A549 (cell line): Measurements from ENCODE around the gene MORN1. TPM values are rescaled to one million over a fixed set of nuclear protein-coding genes. Genes with fewer than 3 reads are reported as not detected.

Experiments used
- ATAC-seq, 2 experiments: fragments of 200-7000 bp in 1 of 2; fragments of >200 bp in 1 of 2; cut with Nextera tagmentation in 1 of 2; cut with Tn5 transposase in 1 of 2; 3 replicates each; pipeline versions ENCODE4 v1.8.0 to v1.9.1; 2018 to 2020; ENCODE audit warnings: mild to moderate bottlenecking in 1 of 2, moderate library complexity in 1 of 2
- CTCF ChIA-PET: fragments of 300-600 bp; sonication (Branson Sonifier 250); formaldehyde crosslinking; extraction: SDS; loops from one replicate; lab custom pipeline; 2021; ENCODE audit warnings: antibody characterized with exemption, inconsistent platforms; lab: Yijun Ruan, JAX
- POLR2A ChIA-PET: fragments of 350-600 bp; formaldehyde crosslinking; extraction: SDS; loops from one replicate; lab custom pipeline; 2021; ENCODE audit warnings: antibody characterized with exemption, inconsistent platforms; lab: Yijun Ruan, JAX
- DNase-seq, 2 experiments: peaks; one replicate each; pipeline versions ENCODE4 v3.0.0 to v3.0.0-alpha.2; 2011 to 2016; ENCODE audit warnings: low read depth in 1 of 2, low spot score in 1 of 2
- FAIRE-seq: peaks from 2 replicates; lab custom pipeline; 2011; peaks lifted over from hg19 to GRCh38; lab: Jason Lieb, UNC
- H3K27ac ChIP-seq, 2 experiments: fragments of >200 bp; sonication (Bioruptor Twin); formaldehyde crosslinking; 3 replicates each; pipeline ENCODE4 v1.5.1; 2016 to 2017
- H3K4me1 ChIP-seq: fragments of >200 bp; sonication (Bioruptor Twin); formaldehyde crosslinking; 3 replicates; pipeline ENCODE4 v1.6.1; 2016
- H3K4me2 ChIP-seq: fragments of >200 bp; sonication (Bioruptor Twin); formaldehyde crosslinking; 3 replicates; pipeline ENCODE4 v1.6.1; 2016
- H3K4me3 ChIP-seq: fragments of >200 bp; sonication (Bioruptor Twin); formaldehyde crosslinking; 3 replicates; pipeline ENCODE4 v1.5.1; 2016
- H3K9me3 ChIP-seq: fragments of >200 bp; sonication (Bioruptor Twin); formaldehyde crosslinking; 3 replicates; pipeline ENCODE4 v1.6.1; 2016
- ATOH8 ChIP-seq: fragments of 250-450 bp; sonication (Bioruptor Pico); IDR thresholded peaks from 2 replicates; pipeline ENCODE4 v1.5.0; 2020; ENCODE audit warnings: low read depth, mild to moderate bottlenecking, moderate library complexity
- CBX2 ChIP-seq: fragments of 200-600 bp; sonication (generic); IDR thresholded peaks from 2 replicates; pipeline ENCODE4 v1.6.1; 2016; ENCODE audit warnings: low read depth, mild to moderate bottlenecking, borderline replicate concordance
- CBX8 ChIP-seq: fragments of 200-600 bp; sonication (generic); IDR thresholded peaks from 2 replicates; pipeline ENCODE4 v1.6.1; 2016
- CEBPB ChIP-seq, 2 experiments: fragments of >200 bp in 1 of 2; sonication (Bioruptor Twin) in 1 of 2; formaldehyde crosslinking in 1 of 2; IDR thresholded peaks; 2 replicates each; pipeline ENCODE4 v1.6.1; 2012 to 2016
- E2F6 ChIP-seq: IDR thresholded peaks from 2 replicates; pipeline ENCODE4 v1.6.1; 2012; ENCODE audit warnings: low read depth, borderline replicate concordance
- ELK1 ChIP-seq: fragments of 150-350 bp; IDR thresholded peaks from 2 replicates; pipeline ENCODE4 v1.6.1; 2014; ENCODE audit warnings: low read depth, mild to moderate bottlenecking, low read length
- HES2 ChIP-seq: fragments of >200 bp; sonication (Bioruptor Twin); formaldehyde crosslinking; IDR thresholded peaks from 2 replicates; pipeline ENCODE4 v1.6.1; 2016
- HEYL ChIP-seq: fragments of 250-450 bp; sonication (Bioruptor Pico); IDR thresholded peaks from 2 replicates; pipeline ENCODE4 v1.8.0; 2021; ENCODE audit warnings: mild to moderate bottlenecking, moderate library complexity
- HMGXB4 ChIP-seq: fragments of 250-450 bp; sonication (Bioruptor Pico); IDR thresholded peaks from 2 replicates; pipeline ENCODE4 v1.5.0; 2021; ENCODE audit warnings: mild to moderate bottlenecking, moderate library complexity, borderline replicate concordance
- KDM1A ChIP-seq: fragments of 200-600 bp; sonication (generic); IDR thresholded peaks from 2 replicates; pipeline ENCODE4 v1.6.1; 2016; ENCODE audit warnings: low read depth, mild to moderate bottlenecking
- MAFK ChIP-seq: fragments of 450-650 bp; IDR thresholded peaks from 2 replicates; pipeline ENCODE4 v1.6.1; 2014; ENCODE audit not compliant: partially characterized antibody
- MAZ ChIP-seq: fragments of 150-350 bp; IDR thresholded peaks from 2 replicates; pipeline ENCODE4 v1.6.1; 2014; ENCODE audit warnings: antibody characterized with exemption, low read depth, low read length, borderline replicate concordance
- NR3C1 ChIP-seq: fragments of >200 bp; sonication (Bioruptor Twin); formaldehyde crosslinking; IDR thresholded peaks from 3 replicates; pipeline ENCODE4 v1.6.1; 2017
- RARB ChIP-seq: fragments of 250-450 bp; sonication (Bioruptor Pico); IDR thresholded peaks from 2 replicates; pipeline ENCODE4 v1.8.0; 2021; ENCODE audit warnings: mild to moderate bottlenecking, moderate library complexity
- SMC3 ChIP-seq: fragments of >200 bp; sonication (Bioruptor Twin); formaldehyde crosslinking; IDR thresholded peaks from 3 replicates; pipeline ENCODE4 v1.6.1; 2018; ENCODE audit warnings: inconsistent platforms
- TFCP2L1 ChIP-seq: fragments of 250-450 bp; sonication (Bioruptor Pico); IDR thresholded peaks from 2 replicates; pipeline ENCODE4 v1.5.0; 2021; ENCODE audit warnings: mild to moderate bottlenecking
- TP53 ChIP-seq: fragments of 250-450 bp; sonication (Bioruptor Pico); IDR thresholded peaks from 2 replicates; pipeline ENCODE4 v1.5.0; 2021; ENCODE audit warnings: mild to moderate bottlenecking, moderate library complexity
- ZC3H11A ChIP-seq: fragments of 450-650 bp; IDR thresholded peaks from 2 replicates; pipeline ENCODE4 v1.6.1; 2014; ENCODE audit warnings: antibody characterized with exemption, mild to moderate bottlenecking
- ZNF302 ChIP-seq: fragments of 250-450 bp; sonication (Bioruptor Pico); IDR thresholded peaks from 2 replicates; pipeline ENCODE4 v1.9.0; 2021; ENCODE audit warnings: inconsistent platforms, mild to moderate bottlenecking, moderate library complexity
- WGBS: methylation state at CpG from one replicate; pipeline ENCODE4 v1.1.6; 2017; ENCODE audit errors: missing lambda C conversion rate; 5-methylcytosine and 5-hydroxymethylcytosine counted together
- polyA plus RNA-seq, 4 experiments: library from polyadenylated mRNA; depleted of rRNA in 3 of 4; stranded (reverse); fragments of >200 nt; fragmentation: RNase III in 1 of 4; extraction: RNeasy Plus Mini Kit Qiagen cat#74134 plus additional on column Dnase treatment in 1 of 4; gene quantifications; 2 replicates in 3 of 4; 3 replicates in 1 of 4; pipeline ENCODE4 v1.2.3, GENCODE V29; 2011 to 2017
- TF ChIP-seq, protein P1 (sequence below): fragments of 200-600 bp; sonication (generic); IDR thresholded peaks from 2 replicates; pipeline ENCODE4 v1.6.1; 2016; ENCODE audit warnings: antibody characterized with exemption, mild to moderate bottlenecking, moderate library complexity
- TF ChIP-seq, protein P2 (sequence below): IDR thresholded peaks from 2 replicates; pipeline ENCODE4 v1.6.1; 2012

Gene MORN1
- polyA plus RNA-seq, 2 of the 4 experiments (the other 2 are of a cell fraction), result 6.9 to 8.9 TPM

DNA sequence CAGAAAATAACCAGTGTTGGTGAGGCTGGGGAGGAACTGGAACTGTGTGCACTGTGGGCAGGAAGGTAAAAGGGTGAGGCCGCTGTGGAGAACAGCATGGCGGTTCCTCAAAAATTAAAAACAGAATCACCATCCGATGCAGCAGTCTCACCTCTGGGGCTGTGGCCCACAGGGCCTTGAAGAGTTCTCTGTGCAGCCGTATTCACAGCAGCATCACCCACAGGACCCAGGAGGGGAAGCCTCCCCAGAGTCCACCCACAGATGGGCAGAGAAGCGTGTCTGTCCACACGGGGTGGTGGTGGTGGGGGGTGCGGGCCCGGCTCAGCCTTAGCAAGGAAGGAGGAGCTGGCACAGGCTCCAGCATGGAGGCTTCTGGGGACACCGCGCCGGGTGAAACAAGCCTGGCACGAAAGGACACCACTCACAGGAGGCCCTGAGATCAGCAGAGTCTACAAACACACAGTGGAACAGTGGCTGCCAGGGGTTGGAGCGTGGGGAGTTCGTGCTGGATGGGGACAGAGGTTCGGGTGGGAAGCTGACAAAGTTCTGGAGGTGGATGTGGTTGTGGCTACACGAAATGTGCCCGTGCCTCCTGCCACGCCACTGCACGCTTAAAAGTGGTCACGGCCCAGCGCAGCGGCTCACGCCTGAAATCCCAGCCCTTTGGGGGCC is 11.5 kb downstream of the MORN1 start:
- DNase-seq (no peak), ATAC-seq (no peak), FAIRE-seq (no peak)
- ChIA-PET CTCF (interaction anchor here (1.0 to 16.3 kb wide), 2 partner anchors 143 to 180 kb away, joined by 3 to 267 read pairs; partner anchors contain the start of gene FAAP20), POLR2A (interaction anchor here (2.9 kb wide), 1 partner anchor 185 kb away, joined by 25 read pairs; the partner anchor contains the start of gene FAAP20)
- H3K4me3 ChIP-seq, result no peak overlapping the region
- TF ChIP-seq HMGXB4 (CRISPR knock-in tag) (no peak), CBX8 (no peak)
- H3K9me3 ChIP-seq, result no peaks in the 10 kb centered on the region
- no peaks in the 10 kb centered on the region for H3K4me1 ChIP-seq
- no peak overlapping the region for H3K27ac ChIP-seq
- WGBS, result 92% methylated on average over 18 of the region's 23 CpGs
- H3K4me2 ChIP-seq, result no peak overlapping the region

DNA sequence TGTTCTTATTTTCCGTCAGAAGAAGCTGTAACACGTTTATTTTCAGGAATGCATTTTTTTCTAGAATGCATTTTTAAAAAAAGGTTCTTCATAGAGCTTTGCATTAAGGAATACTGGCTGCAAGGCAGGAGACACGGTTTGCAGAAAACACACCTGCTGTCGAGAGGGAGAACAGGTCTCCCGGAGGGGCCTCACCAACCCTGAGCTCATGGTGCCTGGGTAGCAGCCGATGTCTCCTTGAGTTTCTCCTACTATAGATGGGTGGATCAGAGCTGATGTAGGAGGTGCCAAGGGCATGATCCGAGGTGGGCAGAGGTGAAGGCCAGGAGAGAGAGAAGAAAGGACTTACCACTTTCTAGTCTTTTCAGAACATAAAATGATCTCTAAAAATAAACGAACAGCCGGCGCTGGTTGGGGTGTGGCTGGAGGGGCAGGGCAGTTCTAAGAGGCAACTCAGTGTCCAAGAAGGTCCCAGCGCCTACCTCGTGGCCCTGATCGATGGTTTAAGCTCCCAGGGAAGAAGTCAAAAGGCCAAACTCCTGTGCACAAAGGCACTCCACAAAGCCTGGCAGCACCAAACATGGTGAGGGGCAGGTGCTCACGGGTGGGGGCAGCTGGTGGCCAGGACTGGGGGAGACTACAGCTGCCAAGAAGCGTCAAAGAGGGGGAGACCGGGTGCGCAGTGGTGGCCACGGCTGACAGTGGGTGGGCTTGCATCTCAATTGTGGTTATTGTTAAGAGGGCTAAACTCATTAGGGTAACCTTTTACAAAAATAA is 12.2 kb downstream of the MORN1 start:
- no peak for ATAC-seq
- no peaks in the 10 kb centered on the region for H3K4me1 ChIP-seq
- no peak for DNase-seq
- no peak overlapping the region for H3K27ac ChIP-seq
- ChIA-PET POLR2A (no interaction called here), CTCF (interaction anchor here (16.3 kb wide), 1 partner anchor 180 kb away, joined by 267 read pairs; the partner anchor contains the start of gene FAAP20)
- 77% methylated on average over 18 of the region's 18 CpGs for WGBS
- FAIRE-seq, result no peak
- no peak overlapping the region for H3K4me2 ChIP-seq
- H3K4me3 ChIP-seq, result no peak overlapping the region
- TF ChIP-seq ELK1 (no peak), HES2 (no peak), CEBPB (IDR thresholded peaks at IDR 0.05) (no peak), NR3C1 (no peak), CBX8 (no peak), HEYL (CRISPR knock-in tag) (no peak), RARB (CRISPR knock-in tag) (no peak)
- TF ChIP-seq, protein P1, sequence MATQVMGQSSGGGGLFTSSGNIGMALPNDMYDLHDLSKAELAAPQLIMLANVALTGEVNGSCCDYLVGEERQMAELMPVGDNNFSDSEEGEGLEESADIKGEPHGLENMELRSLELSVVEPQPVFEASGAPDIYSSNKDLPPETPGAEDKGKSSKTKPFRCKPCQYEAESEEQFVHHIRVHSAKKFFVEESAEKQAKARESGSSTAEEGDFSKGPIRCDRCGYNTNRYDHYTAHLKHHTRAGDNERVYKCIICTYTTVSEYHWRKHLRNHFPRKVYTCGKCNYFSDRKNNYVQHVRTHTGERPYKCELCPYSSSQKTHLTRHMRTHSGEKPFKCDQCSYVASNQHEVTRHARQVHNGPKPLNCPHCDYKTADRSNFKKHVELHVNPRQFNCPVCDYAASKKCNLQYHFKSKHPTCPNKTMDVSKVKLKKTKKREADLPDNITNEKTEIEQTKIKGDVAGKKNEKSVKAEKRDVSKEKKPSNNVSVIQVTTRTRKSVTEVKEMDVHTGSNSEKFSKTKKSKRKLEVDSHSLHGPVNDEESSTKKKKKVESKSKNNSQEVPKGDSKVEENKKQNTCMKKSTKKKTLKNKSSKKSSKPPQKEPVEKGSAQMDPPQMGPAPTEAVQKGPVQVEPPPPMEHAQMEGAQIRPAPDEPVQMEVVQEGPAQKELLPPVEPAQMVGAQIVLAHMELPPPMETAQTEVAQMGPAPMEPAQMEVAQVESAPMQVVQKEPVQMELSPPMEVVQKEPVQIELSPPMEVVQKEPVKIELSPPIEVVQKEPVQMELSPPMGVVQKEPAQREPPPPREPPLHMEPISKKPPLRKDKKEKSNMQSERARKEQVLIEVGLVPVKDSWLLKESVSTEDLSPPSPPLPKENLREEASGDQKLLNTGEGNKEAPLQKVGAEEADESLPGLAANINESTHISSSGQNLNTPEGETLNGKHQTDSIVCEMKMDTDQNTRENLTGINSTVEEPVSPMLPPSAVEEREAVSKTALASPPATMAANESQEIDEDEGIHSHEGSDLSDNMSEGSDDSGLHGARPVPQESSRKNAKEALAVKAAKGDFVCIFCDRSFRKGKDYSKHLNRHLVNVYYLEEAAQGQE, result no peak
- H3K9me3 ChIP-seq, result no peaks in the 10 kb centered on the region

GRCh38 chr1:2378441-2378851 is 12.9 kb downstream of the MORN1 start:
- Histone ChIP-seq H3K4me2 (no peak overlapping the region), H3K4me3 (no peak overlapping the region), H3K27ac (no peak overlapping the region), H3K4me1 (no peaks in the 10 kb centered on the region), H3K9me3 (no peaks in the 10 kb centered on the region)
- no peak for FAIRE-seq
- no peak for DNase-seq
- CTCF ChIA-PET, result interaction anchor here (16.3 kb wide), 1 partner anchor 179 kb away, joined by 267 read pairs; the partner anchor contains the start of gene FAAP20
- 89% methylated on average over 15 of the region's 24 CpGs for WGBS
- no peak for ATAC-seq
- POLR2A ChIA-PET, result no interaction called here
- no peak for TF ChIP-seq TFCP2L1 (CRISPR knock-in tag)
- TF ChIP-seq MAFK, result no peak
- TF ChIP-seq TP53 (CRISPR knock-in tag), result no peak
- no peak for TF ChIP-seq ATOH8
- TF ChIP-seq SMC3, result no peak
- no peak for TF ChIP-seq ZNF302 (CRISPR knock-in tag)
- TF ChIP-seq MAZ, result no peak
- TF ChIP-seq, protein P2, sequence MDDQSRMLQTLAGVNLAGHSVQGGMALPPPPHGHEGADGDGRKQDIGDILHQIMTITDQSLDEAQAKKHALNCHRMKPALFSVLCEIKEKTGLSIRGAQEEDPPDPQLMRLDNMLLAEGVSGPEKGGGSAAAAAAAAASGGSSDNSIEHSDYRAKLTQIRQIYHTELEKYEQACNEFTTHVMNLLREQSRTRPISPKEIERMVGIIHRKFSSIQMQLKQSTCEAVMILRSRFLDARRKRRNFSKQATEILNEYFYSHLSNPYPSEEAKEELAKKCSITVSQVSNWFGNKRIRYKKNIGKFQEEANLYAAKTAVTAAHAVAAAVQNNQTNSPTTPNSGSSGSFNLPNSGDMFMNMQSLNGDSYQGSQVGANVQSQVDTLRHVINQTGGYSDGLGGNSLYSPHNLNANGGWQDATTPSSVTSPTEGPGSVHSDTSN, result no peak
- TF ChIP-seq E2F6, result no peak
- TF ChIP-seq CBX2, result no peak
- no peak for TF ChIP-seq KDM1A
- no peak for TF ChIP-seq ZC3H11A
